Epidermal melanocyte (primary cell): ENCODE measurements around the gene WSCD2.

Experiments used
- DNase-seq: peaks from one replicate; pipeline ENCODE4 v3.0.0; 2011; ENCODE audit warnings: low spot score; ENCODE audit not compliant: insufficient read length

Gene WSCD2

GRCh38 chr12:108107293-108107692 lies 21.8 kb upstream of the WSCD2 start:
- DNase-seq = no peak

- no peak for DNase-seq
Observed at GRCh38 chr12:108109504-108109903, 19.6 kb upstream of the WSCD2 start.

DNA sequence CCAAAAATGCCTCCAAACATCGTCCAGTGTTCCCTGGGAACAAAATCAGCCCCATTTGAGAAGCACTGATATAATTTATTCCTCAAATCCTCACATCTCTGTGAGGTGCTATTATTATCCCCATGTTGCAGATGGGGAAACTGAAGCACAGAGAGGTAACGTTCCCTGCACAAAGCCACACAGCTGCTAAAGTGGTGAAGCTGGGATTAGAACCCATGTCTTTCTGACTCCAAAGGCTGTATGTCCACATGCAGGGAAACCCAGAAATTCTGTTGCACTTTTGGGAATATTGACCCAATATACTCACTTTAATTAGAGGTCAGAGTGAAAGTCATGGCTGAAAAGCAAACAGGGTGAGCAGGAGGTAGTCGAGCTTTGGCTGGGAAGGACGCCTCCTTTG lies 19.1 kb upstream of the WSCD2 start:
- DNase-seq = no peak

GRCh38 chr12:108110844-108111243 lies 18.2 kb upstream of the WSCD2 start:
- no peak for DNase-seq

GRCh38 chr12:108112832-108113556 lies 16.1 kb upstream of the WSCD2 start:
- no peak for DNase-seq

GRCh38 chr12:108115123-108116121 lies 13.7 kb upstream of the WSCD2 start:
- no peak for DNase-seq

DNA sequence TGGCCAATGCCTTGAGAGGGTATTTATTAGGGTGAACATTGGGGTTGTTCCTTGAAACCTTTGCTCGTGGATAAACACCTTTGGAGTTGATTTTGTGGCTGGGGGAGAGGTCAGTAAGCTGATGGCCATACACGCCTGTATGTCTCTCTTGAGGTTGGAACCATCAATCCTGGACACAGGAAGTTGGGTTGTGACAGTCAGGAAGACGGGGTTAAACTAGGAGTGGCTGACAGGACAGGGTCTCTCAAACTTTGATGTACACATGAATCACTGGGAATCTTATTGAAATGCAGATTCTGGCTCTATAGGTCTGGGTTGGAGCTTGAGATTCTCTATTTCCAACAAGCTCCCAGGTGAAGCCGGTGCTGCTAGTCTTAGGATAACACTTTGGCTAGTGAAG lies 12.8 kb upstream of the WSCD2 start:
- DNase-seq = no peak

DNA sequence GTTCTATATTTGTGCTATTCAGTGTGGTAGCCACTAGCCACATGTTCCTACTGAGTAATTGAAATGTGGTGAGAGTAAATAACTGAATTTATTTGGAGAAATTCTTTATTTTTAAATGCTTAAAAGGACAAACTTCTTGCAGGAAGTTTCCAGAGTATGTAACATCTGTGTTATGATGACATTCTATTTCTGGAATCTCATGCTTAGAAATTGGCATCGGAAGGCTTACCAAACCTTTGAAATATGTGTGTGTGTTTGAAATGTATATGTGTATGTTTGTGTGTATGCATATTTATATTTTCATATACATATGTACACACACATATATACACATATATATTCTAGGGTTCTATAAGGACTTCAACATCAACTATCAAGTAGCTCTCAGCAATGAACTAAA lies 12.4 kb upstream of the WSCD2 start:
- DNase-seq = no peak

DNA sequence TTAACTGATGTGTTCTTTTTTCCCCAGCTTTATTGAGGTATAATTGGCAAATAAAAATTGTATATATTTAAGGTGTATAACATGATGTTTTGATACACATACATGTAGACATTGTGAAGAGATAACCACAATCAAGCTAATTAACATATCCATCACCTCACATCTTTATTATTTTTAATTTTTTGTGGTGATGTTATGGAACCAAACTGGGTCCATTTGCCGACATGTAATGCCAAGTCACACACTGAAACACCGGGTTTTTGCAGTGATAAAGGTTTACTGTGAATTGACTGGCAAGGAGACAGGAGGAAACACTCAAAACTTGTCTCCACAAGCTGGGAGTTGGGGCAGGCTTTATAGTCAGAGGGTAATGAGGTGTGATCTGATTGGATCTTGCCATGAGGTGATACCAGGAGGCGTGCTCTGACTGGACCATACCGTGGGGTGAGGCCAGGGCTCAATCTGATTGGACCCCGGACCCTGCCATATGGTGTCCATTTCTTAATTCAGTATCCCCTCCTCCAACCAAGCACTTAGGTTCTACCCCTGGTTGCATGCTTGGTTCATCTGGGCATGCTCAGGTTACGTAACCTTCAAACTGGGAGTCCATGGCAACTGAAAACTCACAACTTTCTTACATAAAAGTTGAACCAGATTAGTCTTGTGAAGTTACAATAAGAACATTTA lies 11.8 kb upstream of the WSCD2 start:
- DNase-seq = no peak

- DNase-seq = no peak
Observed at GRCh38 chr12:108117902-108118301, 11.2 kb upstream of the WSCD2 start.

DNA sequence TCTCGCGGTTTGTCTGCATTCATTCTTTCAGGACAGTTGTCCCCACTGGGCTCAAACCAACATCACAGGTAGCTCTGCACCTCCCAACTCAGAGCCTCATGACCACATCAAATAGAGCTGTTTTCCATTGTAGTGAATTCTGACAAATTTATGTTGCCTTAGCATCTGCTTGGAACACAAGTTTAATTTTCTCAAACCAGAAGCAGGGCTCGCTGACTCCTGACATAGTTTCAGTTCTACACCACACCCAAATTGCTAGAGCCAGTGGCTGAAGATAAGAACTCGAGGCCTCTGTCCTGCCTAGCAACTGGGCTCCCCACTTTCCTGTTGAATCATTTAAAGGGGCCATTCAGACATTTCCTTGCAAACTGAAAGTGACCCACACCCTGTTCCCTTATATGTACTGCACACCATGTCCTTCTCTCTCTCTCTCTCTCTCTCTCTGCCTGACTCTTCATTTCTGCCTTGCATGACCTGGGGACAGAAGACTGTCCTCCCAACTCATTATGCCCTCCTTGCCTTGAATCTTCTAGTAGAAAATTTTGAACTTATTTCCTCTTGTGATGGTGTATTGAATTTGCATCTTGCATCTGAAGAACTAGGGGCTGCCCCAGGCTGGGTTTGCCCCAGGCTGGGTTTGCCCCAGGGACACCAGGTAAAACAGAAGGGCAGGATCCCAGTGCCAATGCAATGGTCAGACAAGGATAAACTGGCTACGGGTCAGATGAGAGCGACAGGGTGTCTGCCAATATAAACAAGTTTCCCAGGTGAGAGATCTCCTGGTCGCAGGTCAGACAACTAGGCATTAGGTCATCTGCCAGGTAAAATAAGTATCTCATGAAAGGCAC lies 9.7 kb upstream of the WSCD2 start:
- no peak for DNase-seq

- DNase-seq = no peak
Observed at GRCh38 chr12:108119974-108120862, 8.9 kb upstream of the WSCD2 start.

- DNase-seq = no peak
Observed at GRCh38 chr12:108120863-108121165, 8.3 kb upstream of the WSCD2 start.

- DNase-seq = no peak
Observed at GRCh38 chr12:108121320-108121719, 7.8 kb upstream of the WSCD2 start.

GRCh38 chr12:108121728-108122471 lies 7.2 kb upstream of the WSCD2 start:
- DNase-seq = no peak

DNA sequence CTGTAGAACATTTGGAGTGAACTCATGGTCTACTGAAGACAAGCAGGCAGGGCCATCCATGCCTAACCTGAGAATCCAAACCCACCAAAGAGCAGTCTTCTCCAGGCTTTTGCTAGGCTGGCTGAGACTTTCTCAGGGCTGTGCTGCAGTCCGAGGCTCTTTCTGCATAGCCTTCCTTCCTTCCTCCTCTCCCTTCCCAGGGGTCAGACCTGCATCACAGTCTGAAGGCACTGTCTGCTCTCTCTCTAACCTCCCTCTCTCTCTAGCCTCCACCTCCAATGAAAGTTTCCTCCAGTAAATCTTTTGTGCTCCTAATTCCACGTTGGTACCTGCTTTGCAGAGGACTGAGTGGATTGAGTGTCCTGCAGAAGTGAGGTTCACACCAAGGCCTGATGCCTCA lies 6.4 kb upstream of the WSCD2 start:
- DNase-seq = no peak

GRCh38 chr12:108123402-108123801 lies 5.7 kb upstream of the WSCD2 start:
- no peak for DNase-seq

GRCh38 chr12:108125073-108125472 lies 4.0 kb upstream of the WSCD2 start:
- no peak for DNase-seq

DNA sequence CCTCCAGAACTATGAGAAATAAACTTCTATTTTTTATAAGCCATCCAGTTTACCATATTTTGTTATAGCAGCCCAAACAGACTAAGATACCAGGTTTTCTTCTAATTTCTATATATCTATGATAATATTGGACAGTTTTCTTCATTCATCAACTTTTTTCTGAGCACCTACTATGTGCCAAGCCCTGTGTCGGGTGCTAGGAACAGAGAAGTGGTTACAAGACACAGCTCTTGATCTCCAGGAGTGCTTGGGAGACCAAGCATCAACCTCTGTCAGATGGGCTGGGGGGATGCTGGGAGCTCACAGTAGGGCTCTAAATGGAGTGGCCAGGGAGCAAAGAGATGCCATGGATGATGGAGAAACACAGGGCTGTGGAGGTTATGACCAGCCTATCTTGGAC lies 2.9 kb upstream of the WSCD2 start:
- no peak for DNase-seq
